DMS153 treated with DMSO at 0.1 percent for 48 hours (cell line): Measurements from ENCODE around the gene NUB1.

Experiments
- DNase-seq: peaks from one replicate; lab custom pipeline; 2025; ENCODE audit not compliant: unreplicated experiment; lab: John Stamatoyannopoulos, UW

The NUB1 gene

DNA sequence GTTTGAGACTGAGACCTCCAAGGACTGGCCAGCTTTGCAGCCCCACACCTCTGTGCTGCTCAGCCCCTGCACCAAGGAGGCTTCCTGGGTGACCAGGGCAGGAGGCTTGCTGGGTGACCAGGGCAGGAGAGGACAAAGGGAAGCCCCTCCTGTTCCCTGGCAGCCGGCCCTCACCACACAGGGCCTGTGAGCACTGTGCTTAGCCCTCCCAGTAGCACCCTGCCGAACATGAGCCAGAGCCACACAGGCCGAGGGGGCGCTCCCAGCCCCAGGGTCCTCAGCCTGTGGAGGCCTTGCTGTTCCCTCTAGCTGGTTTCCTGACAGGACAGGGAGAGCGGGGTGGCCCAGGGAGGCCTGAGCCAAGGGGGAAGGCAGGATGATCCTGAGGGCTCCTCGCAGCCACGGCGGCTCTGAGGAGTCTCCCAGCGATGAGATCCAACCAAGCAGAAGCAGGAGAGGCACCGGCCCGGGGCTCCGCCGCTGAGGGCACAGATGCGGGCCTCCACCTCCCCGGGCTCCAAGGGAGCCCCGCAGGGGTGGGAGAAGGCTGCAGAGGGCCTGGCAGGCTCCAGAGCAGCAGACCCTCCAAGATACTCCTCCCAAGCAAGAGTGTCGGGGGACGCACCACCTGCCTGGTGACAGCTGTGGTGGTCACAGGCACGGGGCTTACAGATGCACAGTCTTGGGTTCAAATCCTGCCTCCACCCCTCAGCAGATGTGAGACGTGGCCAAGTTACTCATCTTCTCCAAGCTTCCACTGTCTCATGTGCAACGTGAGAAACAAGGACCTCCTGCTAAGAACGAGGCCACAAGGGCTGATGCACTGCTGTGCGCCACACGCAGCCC, 45.8 kb downstream of the NUB1 start:
- no peak for DNase-seq

DNA sequence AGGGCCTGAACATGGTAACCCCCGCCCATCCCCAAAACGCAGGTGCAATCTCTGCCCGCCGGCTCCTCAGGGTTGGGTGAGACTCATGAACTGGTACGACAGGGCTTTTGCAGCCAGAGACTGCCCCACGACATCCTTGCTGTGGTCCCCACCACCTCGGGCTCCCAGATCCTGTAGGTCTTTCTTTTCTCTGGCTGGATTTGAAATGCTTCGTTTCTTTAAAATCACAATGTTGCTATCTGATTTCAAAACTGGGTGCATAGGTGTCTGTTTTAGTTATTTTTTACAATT, 46.3 kb downstream of the NUB1 start:
- no peak for DNase-seq

- DNase-seq: no peak
Observed at GRCh38 chr7:151388430-151388829, 46.8 kb downstream of the NUB1 start.

- no peak for DNase-seq
Observed at GRCh38 chr7:151389096-151389767, 47.6 kb downstream of the NUB1 start.

- no peak for DNase-seq
Observed at GRCh38 chr7:151389768-151390597, 48.4 kb downstream of the NUB1 start.

DNA sequence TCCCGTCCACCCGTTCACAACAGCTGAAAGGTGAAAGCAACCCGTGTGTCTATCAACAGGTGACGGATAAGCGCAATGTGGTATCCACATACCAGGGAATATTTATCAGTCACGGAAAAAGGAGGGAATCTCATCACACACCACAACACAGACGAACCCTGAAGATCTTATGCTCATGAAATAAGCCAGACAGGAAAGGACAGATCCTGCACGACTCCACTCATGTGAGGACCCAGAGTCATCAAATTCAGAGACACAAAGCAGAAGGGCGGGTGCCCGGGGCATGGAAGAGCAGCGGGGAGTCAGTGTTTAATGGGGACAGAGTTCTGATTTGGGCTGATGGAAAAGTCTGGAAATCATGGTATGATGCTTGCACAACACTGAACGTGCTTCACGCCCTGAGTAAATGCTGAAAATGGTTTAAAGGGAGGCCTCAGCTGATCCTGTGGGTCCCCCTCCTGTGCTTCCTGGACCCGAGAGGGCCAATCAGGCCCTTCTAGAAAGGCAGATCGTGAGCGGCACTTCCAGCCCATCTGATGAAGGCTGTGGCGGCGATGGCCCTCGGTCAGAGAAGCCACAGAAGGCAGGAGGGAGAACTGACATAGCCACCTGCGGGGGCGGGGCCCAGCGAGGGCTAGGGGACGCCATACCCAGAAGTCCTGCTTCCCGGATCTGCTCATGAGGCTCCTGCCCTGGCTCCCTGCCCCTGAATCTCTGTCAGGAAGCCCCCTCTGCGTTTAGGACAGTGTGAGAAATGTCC, 49.2 kb downstream of the NUB1 start:
- no peak for DNase-seq

GRCh38 chr7:151391358-151391730, 49.7 kb downstream of the NUB1 start:
- no peak for DNase-seq

- DNase-seq: no peak
Observed at GRCh38 chr7:151392002-151392401, 50.4 kb downstream of the NUB1 start.

GRCh38 chr7:151392426-151392825, 50.8 kb downstream of the NUB1 start:
- no peak for DNase-seq

DNA sequence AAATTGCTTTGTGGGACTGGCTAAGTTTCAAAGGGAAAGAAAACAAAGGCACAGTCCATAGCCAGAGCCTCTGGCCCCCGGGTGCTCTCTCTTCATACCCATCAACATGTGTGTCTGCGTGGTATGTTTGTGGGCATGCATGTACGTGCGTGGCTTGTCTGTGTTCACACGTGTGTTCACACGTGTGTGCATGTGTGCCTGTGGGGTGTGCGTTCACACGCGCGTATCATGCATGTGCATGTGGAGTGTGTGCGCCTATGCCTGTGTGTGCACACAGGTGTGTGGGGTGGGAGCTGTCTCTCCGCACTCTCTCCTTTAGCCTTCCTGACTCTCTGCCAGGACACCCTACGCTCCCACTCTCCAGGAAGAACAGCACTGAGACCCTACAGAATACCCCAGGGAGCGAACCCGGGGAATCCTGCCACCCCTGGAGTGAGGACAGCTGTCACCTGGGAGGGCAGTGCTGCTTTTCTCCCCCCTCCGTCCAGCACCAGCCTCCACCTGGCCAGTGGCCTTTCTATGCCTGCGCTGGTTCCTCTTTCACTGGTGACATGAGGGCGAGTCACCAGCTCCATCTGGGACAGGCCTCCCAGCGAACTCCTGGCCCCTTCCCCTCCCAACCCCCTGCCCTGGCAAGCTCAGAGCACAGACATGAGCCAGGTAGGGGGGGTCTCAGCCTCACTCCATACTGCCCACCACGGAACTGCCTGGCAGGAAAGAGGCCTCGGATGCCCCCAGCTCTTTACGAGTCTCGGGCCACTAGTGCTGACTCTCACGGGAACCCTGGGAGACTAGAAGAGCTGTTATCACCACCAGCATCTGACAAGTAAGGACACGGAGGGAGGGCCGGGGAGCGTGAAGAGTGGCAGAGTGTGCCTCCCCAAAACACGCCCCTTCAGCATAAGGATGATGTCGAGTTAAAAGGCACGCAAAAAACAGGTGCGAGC, 51.7 kb downstream of the NUB1 start:
- DNase-seq: no peak

GRCh38 chr7:151394076-151395035, 52.7 kb downstream of the NUB1 start:
- no peak for DNase-seq

- no peak for DNase-seq
Observed at GRCh38 chr7:151395036-151395367, 53.4 kb downstream of the NUB1 start.

DNA sequence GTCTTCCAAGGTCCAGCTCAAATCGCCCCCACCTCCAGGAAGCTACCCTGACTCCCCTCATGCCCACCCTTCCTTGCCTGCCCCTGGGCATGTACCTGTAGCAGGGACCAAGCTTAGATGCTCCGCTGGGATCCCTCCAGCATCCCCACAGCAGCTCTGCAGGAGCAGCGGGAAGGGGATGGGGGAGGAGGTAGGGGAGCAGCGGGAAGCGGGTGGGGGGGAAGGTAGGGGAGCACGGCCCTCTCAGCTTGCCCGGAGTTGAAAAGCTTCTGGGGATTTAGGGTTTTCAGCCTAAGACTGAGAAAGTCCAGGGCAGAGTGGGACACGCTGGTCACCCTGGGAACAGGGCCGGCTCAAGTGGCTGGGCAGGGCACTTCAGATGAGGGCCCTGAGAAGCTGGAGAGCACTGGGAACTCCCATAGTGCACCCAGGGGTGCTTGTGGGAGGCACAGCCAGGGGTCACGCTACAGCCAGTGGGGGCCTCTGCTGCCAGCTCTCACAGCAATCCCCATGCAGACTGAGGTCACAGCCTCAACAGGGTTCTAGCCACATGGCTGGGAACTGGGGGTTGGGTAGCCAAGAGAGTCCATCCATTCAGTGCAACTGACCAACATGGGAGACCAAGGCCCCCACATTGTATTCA, 54.8 kb downstream of the NUB1 start:
- no peak for DNase-seq

DNA sequence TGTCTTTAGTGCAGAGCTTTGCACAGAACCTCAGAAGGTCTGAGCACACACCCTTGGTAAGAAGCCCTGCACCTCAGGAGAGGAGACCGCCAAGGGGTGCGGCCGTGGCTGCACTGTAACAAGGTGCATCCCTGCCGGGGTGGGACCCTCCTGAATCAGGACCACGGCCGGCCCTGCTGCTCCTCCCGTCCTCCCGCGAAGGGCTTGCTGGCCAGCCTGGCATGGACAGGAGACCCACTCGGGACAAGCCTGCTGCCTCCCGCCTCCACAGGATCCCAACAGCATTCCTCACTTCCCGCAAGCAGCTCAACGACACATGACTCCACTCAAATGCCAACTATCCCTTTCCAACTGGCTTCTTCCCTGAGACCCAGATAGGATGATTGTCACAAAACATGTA, 55.4 kb downstream of the NUB1 start:
- DNase-seq: no peak

- DNase-seq: no peak
Observed at GRCh38 chr7:151398446-151399304, 57.1 kb downstream of the NUB1 start.

DNA sequence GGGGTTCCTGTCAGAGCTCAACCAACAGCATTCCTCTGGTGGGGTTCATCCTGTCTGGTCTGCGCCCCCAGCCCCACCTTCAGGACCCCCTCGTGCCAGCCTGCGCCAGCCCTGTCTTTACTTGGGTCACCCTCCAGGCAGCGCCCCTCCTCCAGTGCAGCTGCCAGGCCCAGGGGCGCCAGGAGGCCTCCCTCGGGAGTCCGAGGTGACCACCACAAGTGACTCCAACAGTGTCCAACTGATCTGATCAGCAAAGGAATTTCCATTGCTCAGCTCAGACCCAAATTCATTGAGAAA, 57.6 kb downstream of the NUB1 start:
- DNase-seq: no peak

GRCh38 chr7:151399906-151400305, 58.3 kb downstream of the NUB1 start:
- no peak for DNase-seq
